GM18861 (cell line): ENCODE data around the gene AIFM3.
"Not testable (repeated sequence)": the region's sequence is repeated elsewhere in the genome, so short reads cannot be mapped to it uniquely, and the experiment has no call there.

Experiments used
- ATAC-seq: cut with Tn5 transposase; IDR thresholded peaks from one replicate; pipeline ENCODE4 v1.9.1; 2021; ENCODE audit not compliant: unreplicated experiment

Gene AIFM3

DNA sequence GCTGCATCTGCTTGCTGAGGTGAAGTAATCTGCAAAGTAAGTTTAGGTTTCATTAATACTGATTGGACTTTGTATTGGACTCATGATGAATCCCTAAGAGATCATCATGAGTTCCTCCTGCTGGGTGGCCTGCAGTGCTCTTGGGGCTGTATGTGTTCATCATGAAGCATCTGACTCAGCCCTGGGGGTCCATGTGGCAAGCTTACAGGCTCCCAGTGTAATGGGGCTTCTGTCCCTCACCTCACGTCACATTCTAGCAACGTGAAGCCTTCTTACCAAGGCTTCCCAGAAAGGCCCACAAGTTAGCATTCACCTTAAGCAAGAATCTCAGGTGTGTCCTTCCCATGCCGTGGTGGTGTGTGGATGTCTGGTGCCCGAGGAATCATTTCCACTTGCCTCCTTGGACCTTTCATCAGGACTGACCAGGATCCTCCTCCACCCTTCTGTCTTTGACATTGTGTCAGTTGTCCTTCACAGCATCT, 26.1 kb upstream of the AIFM3 start:
- ATAC-seq, result no peak

- not testable (repeated sequence) for ATAC-seq
Measured at GRCh38 chr22:20942203-20942902, 24.7 kb upstream of the AIFM3 start.

DNA sequence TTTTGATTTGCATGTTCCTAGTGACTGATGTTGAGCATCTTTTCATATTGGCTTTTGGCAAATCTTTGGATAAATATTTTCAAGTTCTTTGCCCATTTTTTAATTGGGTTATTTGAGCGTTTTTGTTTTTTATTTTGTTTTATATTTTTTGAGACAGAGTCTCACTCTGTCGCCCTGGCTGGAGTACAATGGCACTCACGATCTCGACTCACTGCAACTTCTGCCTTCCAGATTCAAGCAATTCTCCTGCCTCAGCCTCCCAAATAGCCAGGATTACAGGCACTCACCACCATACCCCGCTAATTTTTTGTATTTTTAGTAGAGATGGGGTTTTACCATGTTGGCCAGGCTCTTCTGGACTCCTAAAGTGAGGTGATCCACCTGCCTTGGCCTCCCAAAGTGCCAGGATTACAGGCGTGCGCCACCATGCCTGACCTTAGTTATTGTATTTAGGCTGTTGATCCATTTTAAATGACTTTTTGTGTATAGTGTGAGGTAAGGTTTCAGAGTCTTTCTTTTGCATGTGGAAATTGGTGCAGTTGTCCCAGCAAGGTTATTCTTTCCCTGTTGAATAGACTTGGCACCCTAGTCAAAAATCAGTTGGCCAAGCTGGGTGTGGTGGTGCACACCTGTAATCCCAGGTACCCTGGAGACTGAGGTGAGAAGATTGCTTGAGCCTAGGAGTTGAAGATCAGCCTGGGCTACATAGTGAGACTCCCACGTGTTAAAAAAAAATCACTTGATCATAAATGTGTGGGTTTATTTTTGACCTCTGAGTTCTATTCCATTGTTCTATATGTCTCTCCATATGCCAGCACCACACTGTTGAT, 23.7 kb upstream of the AIFM3 start:
- no peak for ATAC-seq

GRCh38 chr22:20944042-20944441, 23.0 kb upstream of the AIFM3 start:
- ATAC-seq, result no peak

DNA sequence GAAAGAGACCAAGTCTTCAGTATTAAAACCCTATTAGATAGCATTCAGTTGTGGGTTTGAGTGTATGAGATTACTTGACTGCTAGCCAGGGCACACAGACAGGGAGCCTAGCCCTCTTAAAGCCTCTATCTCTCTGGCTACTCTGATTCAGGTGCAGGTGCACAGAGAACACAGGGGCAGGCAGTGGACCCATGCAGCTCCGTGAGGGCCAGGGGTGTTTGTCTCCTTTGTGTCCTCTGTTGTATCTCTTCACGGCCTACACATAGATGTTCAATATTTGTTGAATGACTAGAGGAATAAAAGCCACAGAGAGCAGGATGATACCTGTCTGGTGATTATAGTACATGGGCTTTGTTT, 21.5 kb upstream of the AIFM3 start:
- ATAC-seq, result no peak

- no peak for ATAC-seq
Measured at GRCh38 chr22:20946080-20946986, 20.7 kb upstream of the AIFM3 start.

DNA sequence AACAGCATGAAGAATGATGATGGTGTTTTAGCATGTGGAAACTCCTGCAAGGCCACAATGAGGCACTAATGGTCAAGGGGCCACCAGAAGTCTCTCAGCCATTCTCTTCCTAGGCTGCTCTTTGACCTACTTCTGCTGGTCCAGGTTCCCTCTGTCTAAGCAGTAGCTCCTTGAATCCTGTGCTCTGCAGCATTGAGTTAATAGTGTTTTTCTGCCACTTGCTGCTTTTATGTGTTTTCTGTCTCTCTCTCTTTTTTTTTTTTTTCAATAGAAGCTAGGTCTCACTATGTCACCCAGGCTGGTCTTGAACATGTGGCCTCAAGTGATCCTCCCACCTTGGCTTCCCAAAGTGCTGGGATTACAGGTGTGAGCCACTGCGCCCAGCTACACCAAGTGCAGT, 20.1 kb upstream of the AIFM3 start:
- ATAC-seq, result no peak

- ATAC-seq, result no peak
Measured at GRCh38 chr22:20948450-20948849, 18.6 kb upstream of the AIFM3 start.

DNA sequence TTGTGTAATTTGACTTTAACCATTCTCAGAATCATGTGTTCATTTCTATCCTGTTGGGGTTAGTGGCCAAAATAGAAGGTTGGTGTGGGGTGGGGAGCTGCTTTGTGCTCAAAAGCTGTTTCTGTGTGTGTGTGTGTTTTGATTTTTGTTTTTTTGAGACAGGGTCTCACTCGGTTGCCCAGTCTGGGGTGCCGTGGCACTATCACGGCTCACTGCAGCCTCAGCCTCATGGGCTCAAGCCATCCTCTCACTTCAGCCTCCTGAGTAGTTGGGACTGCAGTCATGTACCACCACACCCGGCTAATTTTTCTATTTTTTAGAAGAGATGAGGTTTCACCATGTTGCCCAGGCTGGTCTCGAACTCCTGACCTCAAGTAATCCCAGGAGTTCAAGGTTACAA, 18.1 kb upstream of the AIFM3 start:
- ATAC-seq, result no peak

DNA sequence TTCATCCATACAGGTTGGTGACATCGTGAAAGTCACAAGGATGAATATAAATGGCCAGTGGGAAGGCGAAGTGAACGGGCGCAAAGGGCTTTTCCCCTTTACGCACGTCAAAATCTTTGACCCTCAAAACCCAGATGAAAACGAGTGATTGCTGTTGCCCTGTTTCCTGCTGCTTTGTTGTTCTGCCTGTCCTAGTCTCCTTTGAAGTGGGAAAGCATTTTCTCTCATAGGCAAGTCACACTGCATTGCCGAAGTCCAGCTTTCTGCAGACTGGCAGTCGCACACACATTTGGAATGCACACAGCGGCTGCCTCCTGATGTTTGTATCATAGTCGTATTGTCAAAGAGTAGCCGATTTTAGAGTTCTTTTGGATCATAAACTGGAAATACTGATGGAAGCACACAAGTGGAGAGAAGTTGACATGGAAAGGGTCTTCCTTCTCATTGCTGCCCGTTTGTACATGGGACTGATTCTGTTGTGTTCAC, 17.3 kb upstream of the AIFM3 start:
- no peak for ATAC-seq

GRCh38 chr22:20951151-20951931, 15.7 kb upstream of the AIFM3 start:
- ATAC-seq, result no peak

DNA sequence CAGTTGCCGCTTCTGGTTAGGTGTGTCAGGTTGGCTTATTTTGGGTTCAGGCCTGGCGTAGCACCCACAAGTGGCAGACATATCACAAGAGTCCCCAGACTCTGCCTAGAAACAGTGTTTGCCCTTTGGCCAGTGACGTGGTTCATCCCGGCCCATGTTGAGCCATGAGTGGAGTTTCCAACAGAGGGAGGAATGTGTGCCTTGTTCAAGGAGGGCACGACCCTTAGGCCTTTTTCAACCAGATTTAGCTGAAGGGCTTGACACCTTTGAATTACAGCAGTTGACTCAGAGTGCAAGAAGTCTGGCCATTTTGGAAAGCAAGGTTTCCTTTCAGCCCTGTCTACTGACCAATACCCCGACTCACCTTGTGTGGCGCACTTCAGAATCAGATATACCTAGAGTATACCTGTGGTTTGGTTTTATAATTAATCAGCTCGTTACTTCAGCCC, 15.1 kb upstream of the AIFM3 start:
- ATAC-seq, result no peak

DNA sequence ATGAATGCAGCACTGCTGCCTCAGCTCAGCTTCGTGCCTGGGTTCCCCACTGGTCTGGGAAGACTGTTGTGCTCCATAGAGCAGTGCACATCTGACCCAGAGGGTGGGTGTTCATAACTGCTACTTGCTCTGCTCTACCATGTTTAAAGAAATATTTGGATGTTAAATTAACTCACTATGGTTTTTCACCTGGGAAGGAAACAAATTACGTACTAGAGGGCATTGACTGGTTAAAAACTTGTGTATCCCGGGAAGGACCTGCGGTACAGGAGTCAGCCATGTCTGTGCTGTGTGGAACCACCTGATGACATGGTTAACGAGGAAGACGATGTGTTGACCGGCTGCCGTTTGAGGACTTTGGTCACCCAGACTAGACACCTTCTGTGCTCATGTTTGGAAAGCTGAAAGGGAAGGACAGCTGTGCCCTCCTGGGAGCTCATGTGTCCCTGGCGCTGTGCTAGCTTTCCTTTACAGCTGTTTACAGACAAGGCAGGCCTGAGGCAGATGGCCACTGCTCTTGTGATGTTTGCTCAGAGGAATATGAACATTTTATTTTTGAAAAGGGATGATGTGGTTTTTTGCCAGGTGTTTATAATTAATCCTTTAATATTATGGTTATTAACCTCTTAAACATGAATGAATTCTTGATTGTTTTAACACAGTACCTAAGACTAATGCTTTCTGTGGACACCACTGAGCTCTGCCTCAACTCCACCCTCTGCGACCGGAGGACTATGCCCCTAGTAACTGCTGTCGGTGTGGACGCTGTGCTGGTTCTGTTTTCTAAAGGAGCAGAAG, 14.3 kb upstream of the AIFM3 start:
- no peak for ATAC-seq

DNA sequence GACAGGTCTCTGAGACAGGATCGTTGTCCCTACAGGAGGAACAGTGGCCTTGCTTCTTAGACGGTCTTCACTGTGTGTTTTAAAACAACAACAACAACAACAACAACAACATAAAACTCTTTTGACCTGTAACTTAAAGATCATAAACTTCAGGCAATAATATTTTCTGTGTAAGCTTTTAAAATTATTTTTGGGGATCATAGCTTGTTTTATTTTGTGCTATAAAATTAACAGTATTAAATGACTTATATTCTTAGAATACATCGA, 13.8 kb upstream of the AIFM3 start:
- no peak for ATAC-seq

- no peak for ATAC-seq
Measured at GRCh38 chr22:20953668-20954500, 13.2 kb upstream of the AIFM3 start.

DNA sequence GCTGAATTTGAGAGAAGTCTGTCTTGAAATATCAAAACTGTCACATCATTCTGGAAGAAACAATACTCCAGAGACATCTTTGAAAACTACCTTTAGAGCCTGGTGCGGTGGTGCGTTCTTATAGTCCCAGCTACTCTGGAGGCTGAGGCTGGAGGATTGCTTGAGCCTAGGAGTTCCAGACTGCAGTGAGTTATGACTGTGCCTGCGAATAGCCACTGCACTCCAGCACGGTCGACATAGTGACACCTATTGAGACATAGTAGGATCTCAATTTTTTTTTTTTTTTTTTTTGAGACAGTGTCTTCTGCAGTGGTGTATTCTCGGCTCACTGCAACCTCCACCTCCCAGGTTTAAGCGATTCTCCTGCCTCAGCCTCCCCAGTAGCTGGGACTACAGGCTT, 11.5 kb upstream of the AIFM3 start:
- no peak for ATAC-seq

- ATAC-seq, result no peak
Measured at GRCh38 chr22:20956258-20957101, 10.6 kb upstream of the AIFM3 start.

- no peak for ATAC-seq
Measured at GRCh38 chr22:20957102-20957682, 9.9 kb upstream of the AIFM3 start.
